ENCODE results near the gene IGF1. TPM values are rescaled to one million over a fixed set of nuclear protein-coding genes. Genes with fewer than 3 reads are reported as not detected.

The IGF1 gene
- total and polyA plus RNA-seq, 10 of the 15 experiments (the other 5 are each of a cell fraction or from before 2014, with no cell fraction given) = 2.4 to 9.2 (median 3.5) TPM

GRCh38 chr12:102427543-102427941 lies 52.8 kb downstream of the IGF1 start:
- Histone ChIP-seq H3K9me3 (replicated peaks; ENCODE audit: control insufficient read depth, insufficient read depth, low read length) (no peaks in the 10 kb centered on the region), H2AFZ (ENCODE audit: control insufficient read depth, low read depth, low read length) (no peak overlapping the region), H4K20me1 (ENCODE audit: control insufficient read depth, insufficient read depth) (no peaks in the 10 kb centered on the region), H3K9ac (ENCODE audit: control insufficient read depth, insufficient read depth, low read length) (no peak overlapping the region), H3K27ac (ENCODE audit: control insufficient read depth, insufficient read depth) (no peak overlapping the region), H3K36me3 (ENCODE audit: control insufficient read depth in 2 of 2, insufficient read depth in 2 of 2, low read length in 1 of 2) (no peaks in the 10 kb centered on the region), H3K4me2 (ENCODE audit: control insufficient read depth, insufficient read depth) (no peak overlapping the region), H3K4me1 (ENCODE audit: control insufficient read depth, insufficient read depth, low read length) (no peaks in the 10 kb centered on the region), H3K4me3 (no peak overlapping the region), H3K27me3 (replicated peaks in 1 of 2; ENCODE audit: control insufficient read depth in 2 of 2, insufficient read depth in 2 of 2, low read length in 1 of 2) (no peaks in the 10 kb centered on the region), H3K79me2 (ENCODE audit: control insufficient read depth, insufficient read depth, low read length) (no peaks in the 10 kb centered on the region)
- DNase-seq (ENCODE audit: low read depth, low spot score) (no peak), ATAC-seq (no peak), FAIRE-seq (no peak)
- no peak for TF ChIP-seq EGR1 (IDR thresholded peaks at IDR 0.05; ENCODE audit: borderline replicate concordance in 1 of 2, low read depth in 2 of 2, low read length in 2 of 2)
- TF ChIP-seq ZNF622 (IDR thresholded peaks at IDR 0.05) = no peak
- no peak for TF ChIP-seq FOS (IDR thresholded peaks at IDR 0.05; ENCODE audit: borderline replicate concordance, extremely low read depth, insufficient read length)
- TF ChIP-seq BHLHE40 (IDR thresholded peaks at IDR 0.05; ENCODE audit: borderline replicate concordance in 1 of 2, low read depth in 2 of 2, low read length in 1 of 2) = no peak
- no peak for TF ChIP-seq KLF5 (IDR thresholded peaks at IDR 0.05; ENCODE audit: partially characterized antibody)
- TF ChIP-seq DPF2 (IDR thresholded peaks at IDR 0.05) = no peak
- TF ChIP-seq HDGF (IDR thresholded peaks at IDR 0.05) = no peak
- TF ChIP-seq ATF3 (IDR thresholded peaks at IDR 0.05; ENCODE audit: borderline replicate concordance, extremely low read depth, low read depth, low read length) = no peak
- TF ChIP-seq SIX5 (IDR thresholded peaks at IDR 0.05; ENCODE audit: low read depth, low read length, severe bottlenecking) = no peak
- no peak for TF ChIP-seq TCF7 (IDR thresholded peaks at IDR 0.05; ENCODE audit: borderline replicate concordance)
- no peak for TF ChIP-seq IKZF2 (IDR thresholded peaks at IDR 0.05)
- TF ChIP-seq RUNX3 (IDR thresholded peaks at IDR 0.05; ENCODE audit: low read length) = no peak
- TF ChIP-seq HDAC2 (IDR thresholded peaks at IDR 0.05) = no peak
- TF ChIP-seq CHD4 (IDR thresholded peaks at IDR 0.05) = no peak
- TF ChIP-seq E2F4 (IDR thresholded peaks at IDR 0.05; ENCODE audit: low read depth, low read length) = no peak
- TF ChIP-seq HSF1 (IDR thresholded peaks at IDR 0.05; ENCODE audit: low read depth, low read length) = no peak
- in situ Hi-C loops (cut with MboI) (no loop called here), intact Hi-C loops (cut with micrococcal nuclease; ENCODE audit: unreplicated experiment) (no loop called here)
- POLR2A ChIA-PET = no interaction called here
- BruUV-seq (replicated peaks) = no TSS peak
- 27% methylated on average over 7 of the region's 7 CpGs for WGBS (ENCODE audit: insufficient coverage, insufficient replicate concordance, low lambda C conversion rate, missing lambda C conversion rate)
- SMC1A ChIA-PET (ENCODE audit: uncharacterized antibody, unreplicated experiment) = interaction anchor here (0.6 kb wide), 1 partner anchor 54 kb away, joined by 4 read pairs; no protein-coding TSS in a partner anchor
- CTCF ChIA-PET = no interaction called here
- RAD21 ChIA-PET (ENCODE audit: unreplicated experiment) = no interaction called here
